ENCODE data around the gene RFX2. TPM values are rescaled to one million over a fixed set of nuclear protein-coding genes. Genes with fewer than 3 reads are reported as not detected.
A peak's percentile ranks its signal among the peaks of the same experiment; 100 is the strongest.

The RFX2 gene
- total RNA-seq, 1 donor from 2014 or later, result 20.9 TPM

- Histone ChIP-seq H3K27ac (no peak overlapping the region), H3K4me3 (no peak overlapping the region), H3K4me1 (peaks cover 57% of the 10 kb centered on the region), H3K9me3 (no peaks in the 10 kb centered on the region), H3K27me3 (ENCODE audit: low read depth) (no peaks in the 10 kb centered on the region), H3K36me3 (peaks cover 37% of the 10 kb centered on the region)
- intact Hi-C loops (cut with DNase I), result no loop called here
- peak; percentile 14 to 41 for ATAC-seq
- TF ChIP-seq CTCF (IDR thresholded peaks at IDR 0.05), result no peak
- DNase-seq, result peak; percentile 54
These were observed 135.4 kb downstream of the RFX2 start for GRCh38 chr19:5974721-5975387.

GRCh38 chr19:5973867-5974635 lies 136.2 kb downstream of the RFX2 start:
- intact Hi-C loops (cut with DNase I), result no loop called here
- H3K9me3 ChIP-seq, result no peaks in the 10 kb centered on the region
- no peaks in the 10 kb centered on the region for H3K27me3 ChIP-seq (ENCODE audit: low read depth)
- H3K4me1 ChIP-seq, result peaks cover 59% of the 10 kb centered on the region
- no peak for TF ChIP-seq CTCF (IDR thresholded peaks at IDR 0.05)
- peaks cover 37% of the 10 kb centered on the region for H3K36me3 ChIP-seq
- peak; percentile 28 for DNase-seq
- no peak overlapping the region for H3K4me3 ChIP-seq
- no peak overlapping the region for H3K27ac ChIP-seq
- no peak for ATAC-seq

- no peak overlapping the region for H3K4me3 ChIP-seq
- ATAC-seq, result no peak
- DNase-seq, result peak; percentile 15
- no peak for TF ChIP-seq CTCF (IDR thresholded peaks at IDR 0.05)
- intact Hi-C loops (cut with DNase I), result no loop called here
- H3K27ac ChIP-seq, result no peak overlapping the region
- peaks cover 37% of the 10 kb centered on the region for H3K36me3 ChIP-seq
- no peaks in the 10 kb centered on the region for H3K9me3 ChIP-seq
- peaks cover 60% of the 10 kb centered on the region for H3K4me1 ChIP-seq
- no peaks in the 10 kb centered on the region for H3K27me3 ChIP-seq (ENCODE audit: low read depth)
These were observed 136.9 kb downstream of the RFX2 start for GRCh38 chr19:5973376-5973775.

GRCh38 chr19:5972355-5972731 lies 138.0 kb downstream of the RFX2 start:
- no peak for DNase-seq
- Histone ChIP-seq H3K9me3 (no peaks in the 10 kb centered on the region), H3K27me3 (ENCODE audit: low read depth) (no peaks in the 10 kb centered on the region), H3K27ac (no peak overlapping the region), H3K4me1 (peaks cover 70% of the 10 kb centered on the region), H3K36me3 (peaks cover 37% of the 10 kb centered on the region), H3K4me3 (no peak overlapping the region)
- ATAC-seq, result no peak
- no peak for TF ChIP-seq CTCF (IDR thresholded peaks at IDR 0.05)
- intact Hi-C loops (cut with DNase I), result no loop called here

GRCh38 chr19:5971714-5972354 lies 138.5 kb downstream of the RFX2 start:
- peaks cover 72% of the 10 kb centered on the region for H3K4me1 ChIP-seq
- TF ChIP-seq CTCF (IDR thresholded peaks at IDR 0.05), result no peak

More at GRCh38 chr19:5971714-5972354, 138.5 kb downstream of the RFX2 start:
- intact Hi-C loops (cut with DNase I), result no loop called here
- Histone ChIP-seq H3K36me3 (peaks cover 37% of the 10 kb centered on the region), H3K9me3 (no peaks in the 10 kb centered on the region), H3K4me3 (no peak overlapping the region), H3K27ac (no peak overlapping the region), H3K27me3 (ENCODE audit: low read depth) (no peaks in the 10 kb centered on the region)
- no peak for ATAC-seq
- DNase-seq, result no peak

Measured in lower lobe of right lung (tissue), 2 donors.